B cell (primary cell): ENCODE measurements around the gene SRRM4. TPM values are rescaled to one million over a fixed set of nuclear protein-coding genes. Genes with fewer than 3 reads are reported as not detected.

Experiments
- ATAC-seq: fragments of 200-7000 bp; cut with Tn5 transposase; one replicate; pipeline ENCODE4 v1.10.0; 2021; ENCODE audit warnings: low read depth, mild to moderate bottlenecking, moderate number of reproducible peaks, moderate library complexity
- CTCF ChIA-PET: fragments of 350-600 bp; sonication (Branson Sonifier 250); formaldehyde crosslinking; loops from one replicate; lab custom pipeline; 2021; ENCODE audit warnings: antibody characterized with exemption, inconsistent platforms; lab: Charles Lee
- POLR2A ChIA-PET: fragments of 350-600 bp; sonication (Branson Sonifier 250); formaldehyde crosslinking; loops from one replicate; lab custom pipeline; 2021; ENCODE audit warnings: antibody characterized with exemption; lab: Charles Lee
- DNase-seq: peaks from one replicate; pipeline ENCODE4 v3.0.0; 2013
- H2AFZ ChIP-seq: 2 replicates; pipeline ENCODE4 v1.6.1; 2012; ENCODE audit warnings: mild to moderate bottlenecking, low read depth, low read length; ENCODE audit not compliant: insufficient read depth, poor library complexity, severe bottlenecking
- H3K27ac ChIP-seq, 2 donors: 1 replicate in 1 of 2; 2 replicates in 1 of 2; pipeline ENCODE4 v1.5.1; 2012 to 2013; ENCODE audit warnings: low read length in 2 of 2, mild to moderate bottlenecking in 2 of 2, moderate library complexity in 1 of 2
- H3K27me3 ChIP-seq, 4 experiments: fragments of 200-600 bp in 1 of 4; sonication (generic) in 1 of 4; replicated peaks in 1 of 4; 1 replicate in 2 of 4; 2 replicates in 2 of 4; pipeline versions ENCODE4 v1.6.1 to v1.7.0; 2013 to 2016; ENCODE audit warnings: low read length in 3 of 4, mild to moderate bottlenecking in 2 of 4, mixed read lengths in 1 of 4, moderate library complexity in 1 of 4; ENCODE audit not compliant: insufficient read depth in 4 of 4, control insufficient read depth in 3 of 4; ENCODE audit errors: control extremely low read depth in 1 of 4
- H3K36me3 ChIP-seq, 2 experiments: replicated peaks in 1 of 2; 1 replicate in 1 of 2; 2 replicates in 1 of 2; pipeline versions ENCODE4 v1.6.1 to v1.7.1; 2013; ENCODE audit warnings: low read length in 1 of 2; ENCODE audit not compliant: insufficient read depth in 2 of 2, control insufficient read depth in 1 of 2; ENCODE audit errors: control extremely low read depth in 1 of 2, extremely low read depth in 1 of 2
- H3K4me1 ChIP-seq, 2 donors: fragments of 200-600 bp in 1 of 2; sonication (generic) in 1 of 2; 1 replicate in 1 of 2; 2 replicates in 1 of 2; pipeline versions ENCODE4 v1.5.1 to v1.6.1; 2013 to 2017; ENCODE audit warnings: low read length in 2 of 2; ENCODE audit not compliant: control insufficient read depth in 2 of 2, insufficient read depth in 2 of 2
- H3K4me2 ChIP-seq: replicated peaks from 2 replicates; pipeline ENCODE3; 2012; ENCODE audit warnings: mild to moderate bottlenecking, low read depth, low read length; ENCODE audit not compliant: poor library complexity, severe bottlenecking
- H3K4me3 ChIP-seq, 5 experiments: fragments of 200-600 bp in 1 of 5; sonication (generic) in 1 of 5; 1 replicate in 3 of 5; 2 replicates in 2 of 5; pipeline versions ENCODE4 v1.5.1 to v1.7.0; 2011 to 2016; ENCODE audit warnings: low read length in 4 of 5, mild to moderate bottlenecking in 4 of 5, low read depth in 2 of 5, control low read depth in 1 of 5, moderate library complexity in 1 of 5; ENCODE audit not compliant: insufficient read depth in 1 of 5; ENCODE audit errors: control extremely low read depth in 1 of 5, extremely low read depth in 1 of 5
- H3K79me2 ChIP-seq: fragments of 200-600 bp; sonication (generic); one replicate; pipeline ENCODE4 v1.6.0; 2016; ENCODE audit warnings: low read length; ENCODE audit not compliant: control insufficient read depth, insufficient read depth
- H3K9ac ChIP-seq: fragments of 200-600 bp; sonication (generic); 2 replicates; pipeline ENCODE4 v1.6.1; 2017; ENCODE audit warnings: mild to moderate bottlenecking, low read length, moderate library complexity
- H3K9me3 ChIP-seq, 3 donors: one replicate each; pipeline versions ENCODE4 v1.6.1 to v1.7.1; 2013; ENCODE audit warnings: low read length in 2 of 3; ENCODE audit not compliant: control insufficient read depth in 2 of 3, insufficient read depth in 1 of 3; ENCODE audit errors: control extremely low read depth in 1 of 3
- H4K20me1 ChIP-seq: 2 replicates; pipeline ENCODE4 v1.6.0; 2012; ENCODE audit warnings: mild to moderate bottlenecking, low read length; ENCODE audit not compliant: insufficient read depth, control insufficient read depth, poor library complexity, severe bottlenecking
- H3K27ac Mint-ChIP-seq: one replicate; pipeline ENCODE4 v1.8.0; 2021; ENCODE audit warnings: mixed read lengths
- H3K27me3 Mint-ChIP-seq: one replicate; pipeline ENCODE4 v1.8.0; 2021; ENCODE audit warnings: mixed read lengths
- H3K4me1 Mint-ChIP-seq: one replicate; pipeline ENCODE4 v1.8.0; 2021; ENCODE audit warnings: mixed read lengths
- H3K4me3 Mint-ChIP-seq: one replicate; pipeline ENCODE4 v1.8.0; 2021; ENCODE audit warnings: mixed read lengths
- H3K9me3 Mint-ChIP-seq: one replicate; pipeline ENCODE4 v1.8.0; 2022; ENCODE audit warnings: mixed read lengths; ENCODE audit not compliant: insufficient read depth
- EZH2 ChIP-seq: IDR thresholded peaks from 2 replicates; pipeline ENCODE4 v1.6.1; 2012; ENCODE audit warnings: borderline replicate concordance, low read depth, mild to moderate bottlenecking, moderate library complexity, low read length; ENCODE audit not compliant: insufficient read depth, poor library complexity, severe bottlenecking
- WGBS: methylation state at CpG from one replicate; pipeline ENCODE4 v1.1.5; 2013; ENCODE audit warnings: missing lambda C conversion rate; ENCODE audit not compliant: insufficient coverage; 5-methylcytosine and 5-hydroxymethylcytosine counted together
- intact Hi-C: fragments of 100-400 bp; cut with micrococcal nuclease; formaldehyde crosslinking; loops from one replicate; pipeline ENCODE4 v1.10.0; 2022
- polyA plus RNA-seq: library from polyadenylated mRNA; depleted of rRNA; stranded (reverse); fragments of >200 nt; gene quantifications from 2 replicates; pipeline ENCODE4 v1.2.3, GENCODE V29; 2012
- total RNA-seq, 2 donors: library from RNA; stranded (reverse); fragments of 120-200 nt in 1 of 2; gene quantifications; 1 replicate in 1 of 2; 2 replicates in 1 of 2; pipeline versions ENCODE4 v1.2.3 to v1.2.4, GENCODE V29; 2013 to 2022
- TF ChIP-seq, protein P1 (sequence below): fragments of 200-600 bp; IDR thresholded peaks from one replicate; pipeline ENCODE4 v1.8.0; 2022; ENCODE audit warnings: antibody characterized with exemption, mild to moderate bottlenecking

Gene SRRM4
- total and polyA plus RNA-seq, 2 donors (not counting 1 experiment from before 2014, with no cell fraction given): not detected

DNA sequence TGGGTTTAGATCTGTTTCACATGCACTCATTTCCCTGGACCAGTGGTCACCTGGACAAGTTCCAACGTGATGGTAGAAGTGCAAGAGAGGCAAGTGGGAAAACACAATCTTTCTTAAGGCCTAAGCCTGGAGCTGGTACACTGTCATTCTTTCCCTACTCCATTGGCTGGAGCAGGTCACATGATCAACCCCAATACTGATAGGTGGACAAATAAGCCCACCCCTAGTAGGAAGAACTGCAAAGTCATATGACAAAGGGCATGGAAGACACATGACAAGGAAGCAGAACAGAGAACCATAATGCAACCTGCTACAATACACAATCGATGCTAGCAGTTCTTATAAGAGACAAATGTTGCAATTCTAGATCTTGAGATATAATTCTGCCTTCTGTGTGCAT, 66.3 kb downstream of the SRRM4 start:
- WGBS: 43% methylated on average over 1 of the region's 2 CpGs
- Mint-ChIP-seq H3K9me3 (peaks cover 6% of the 10 kb centered on the region), H3K4me1 (no peaks in the 10 kb centered on the region)

GRCh38 chr12:119050663-119051062, 69.3 kb downstream of the SRRM4 start:
- H3K36me3 ChIP-seq: no peaks in the 10 kb centered on the region
- H3K27ac ChIP-seq: no peak overlapping the region
- DNase-seq (no peak), ATAC-seq (no peak)
- no peaks in the 10 kb centered on the region for H4K20me1 ChIP-seq
- Mint-ChIP-seq H3K27ac (no peak overlapping the region), H3K27me3 (no peaks in the 10 kb centered on the region), H3K4me1 (no peaks in the 10 kb centered on the region), H3K9me3 (peaks cover 8% of the 10 kb centered on the region), H3K4me3 (no peak overlapping the region)
- H3K9ac ChIP-seq: no peak overlapping the region
- ChIA-PET POLR2A (no interaction called here), CTCF (no interaction called here)
- H3K4me2 ChIP-seq: no peak overlapping the region
- intact Hi-C loops: no loop called here
- H3K9me3 ChIP-seq: no peaks in the 10 kb centered on the region
- no peak overlapping the region for H2AFZ ChIP-seq
- no peak overlapping the region for H3K4me3 ChIP-seq
- TF ChIP-seq, protein P1, sequence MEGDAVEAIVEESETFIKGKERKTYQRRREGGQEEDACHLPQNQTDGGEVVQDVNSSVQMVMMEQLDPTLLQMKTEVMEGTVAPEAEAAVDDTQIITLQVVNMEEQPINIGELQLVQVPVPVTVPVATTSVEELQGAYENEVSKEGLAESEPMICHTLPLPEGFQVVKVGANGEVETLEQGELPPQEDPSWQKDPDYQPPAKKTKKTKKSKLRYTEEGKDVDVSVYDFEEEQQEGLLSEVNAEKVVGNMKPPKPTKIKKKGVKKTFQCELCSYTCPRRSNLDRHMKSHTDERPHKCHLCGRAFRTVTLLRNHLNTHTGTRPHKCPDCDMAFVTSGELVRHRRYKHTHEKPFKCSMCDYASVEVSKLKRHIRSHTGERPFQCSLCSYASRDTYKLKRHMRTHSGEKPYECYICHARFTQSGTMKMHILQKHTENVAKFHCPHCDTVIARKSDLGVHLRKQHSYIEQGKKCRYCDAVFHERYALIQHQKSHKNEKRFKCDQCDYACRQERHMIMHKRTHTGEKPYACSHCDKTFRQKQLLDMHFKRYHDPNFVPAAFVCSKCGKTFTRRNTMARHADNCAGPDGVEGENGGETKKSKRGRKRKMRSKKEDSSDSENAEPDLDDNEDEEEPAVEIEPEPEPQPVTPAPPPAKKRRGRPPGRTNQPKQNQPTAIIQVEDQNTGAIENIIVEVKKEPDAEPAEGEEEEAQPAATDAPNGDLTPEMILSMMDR: no peak
- TF ChIP-seq EZH2: no peak
- no peaks in the 10 kb centered on the region for H3K27me3 ChIP-seq
- no peaks in the 10 kb centered on the region for H3K79me2 ChIP-seq
- no peaks in the 10 kb centered on the region for H3K4me1 ChIP-seq

More for the DNA sequence above, 66.3 kb downstream of the SRRM4 start:
- ATAC-seq: no peak
- no peaks in the 10 kb centered on the region for H3K36me3 ChIP-seq
- H3K4me2 ChIP-seq: no peak overlapping the region
- CTCF ChIA-PET: no interaction called here
- TF ChIP-seq, protein P1: no peak
- no peak for TF ChIP-seq EZH2
- H3K27ac ChIP-seq: no peak overlapping the region
- H3K27me3 ChIP-seq: no peaks in the 10 kb centered on the region
- H4K20me1 ChIP-seq: no peaks in the 10 kb centered on the region
- no peaks in the 10 kb centered on the region for H3K79me2 ChIP-seq
- Mint-ChIP-seq H3K27me3 (no peaks in the 10 kb centered on the region), H3K4me3 (no peak overlapping the region), H3K27ac (no peak overlapping the region)
- H3K4me3 ChIP-seq: no peak overlapping the region
- intact Hi-C loops: no loop called here
- H3K9me3 ChIP-seq: no peaks in the 10 kb centered on the region
- no peak for DNase-seq
- H2AFZ ChIP-seq: no peak overlapping the region
- no peak overlapping the region for H3K9ac ChIP-seq
- H3K4me1 ChIP-seq: no peaks in the 10 kb centered on the region
- POLR2A ChIA-PET: no interaction called here
